SK-N-SH (cell line): ENCODE measurements around the gene KRT78. TPM values are rescaled to one million over a fixed set of nuclear protein-coding genes. Genes with fewer than 3 reads are reported as not detected.

ENCODE experiments used
- CTCF ChIA-PET: fragments of 300-600, 350-600 bp; formaldehyde crosslinking; extraction: SDS; loops from one replicate; lab custom pipeline; 2021; lab: Yijun Ruan, JAX
- POLR2A ChIA-PET: fragments of 350-600 bp; sonication (Branson Sonifier 250); formaldehyde crosslinking; extraction: SDS; loops from one replicate; lab custom pipeline; 2020; ENCODE audit warnings: antibody characterized with exemption, inconsistent platforms; lab: Yijun Ruan, JAX
- DNase-seq: peaks from one replicate; pipeline ENCODE4 v3.0.0; 2012
- H2AFZ ChIP-seq: fragments of 200-600 bp; sonication (generic); 2 replicates; pipeline ENCODE4 v1.8.1; 2016; ENCODE audit warnings: antibody characterized with exemption, mild to moderate bottlenecking, low read depth
- H3F3A ChIP-seq: fragments of 200-600 bp; sonication (generic); replicated peaks from 2 replicates; pipeline ENCODE3; 2016; ENCODE audit warnings: antibody characterized with exemption, mild to moderate bottlenecking; ENCODE audit not compliant: insufficient read depth
- H3K27ac ChIP-seq, 2 experiments: fragments of 200-500 bp in 1 of 2; fragments of 200-600 bp in 1 of 2; sonication (Bioruptor generic) in 1 of 2; sonication (generic), shearing (Covaris generic) in 1 of 2; 2 replicates each; pipeline versions ENCODE4 v1.5.1 to v1.6.1; 2014 to 2016; ENCODE audit warnings: low read depth in 2 of 2, inconsistent platforms in 1 of 2, low read length in 1 of 2, mild to moderate bottlenecking in 1 of 2, mixed read lengths in 1 of 2
- H3K27me3 ChIP-seq: fragments of 200-600 bp; sonication (generic), shearing (Covaris generic); 2 replicates; pipeline ENCODE4 v1.6.1; 2016; ENCODE audit warnings: mixed run types; ENCODE audit not compliant: insufficient read depth
- H3K36me3 ChIP-seq, 2 experiments: fragments of 200-500 bp in 1 of 2; fragments of 200-600 bp in 1 of 2; sonication (Bioruptor generic) in 1 of 2; sonication (generic) in 1 of 2; replicated peaks in 1 of 2; 2 replicates each; pipeline versions ENCODE3 to v1.5.1; 2014 to 2016; ENCODE audit warnings: low read length in 1 of 2, mild to moderate bottlenecking in 1 of 2; ENCODE audit not compliant: insufficient read depth in 2 of 2, control insufficient read depth in 1 of 2
- H3K4me1 ChIP-seq, 2 experiments: fragments of 200-500 bp in 1 of 2; fragments of 200-600 bp in 1 of 2; sonication (Bioruptor generic) in 1 of 2; sonication (generic), shearing (Covaris generic) in 1 of 2; 2 replicates each; pipeline versions ENCODE4 v1.5.1 to v1.6.1; 2014 to 2016; ENCODE audit warnings: low read depth in 1 of 2, low read length in 1 of 2, mixed run types in 1 of 2; ENCODE audit not compliant: insufficient read depth in 2 of 2, control insufficient read depth in 1 of 2
- H3K4me2 ChIP-seq: fragments of 200-600 bp; sonication (generic), shearing (Covaris generic); 2 replicates; pipeline ENCODE4 v1.6.1; 2017; ENCODE audit warnings: mixed run types
- H3K4me3 ChIP-seq, 2 experiments: fragments of 200-500 bp in 1 of 2; fragments of 200-600 bp in 1 of 2; sonication (Bioruptor generic) in 1 of 2; sonication (generic), shearing (Covaris generic) in 1 of 2; 2 replicates each; pipeline versions ENCODE4 v1.5.1 to v1.8.1; 2014 to 2016; ENCODE audit warnings: low read depth in 2 of 2, inconsistent platforms in 1 of 2, low read length in 1 of 2, mild to moderate bottlenecking in 1 of 2, mixed read lengths in 1 of 2, moderate library complexity in 1 of 2
- H3K79me2 ChIP-seq: fragments of 200-600 bp; sonication (generic); 2 replicates; pipeline ENCODE4 v1.8.1; 2017; ENCODE audit warnings: mild to moderate bottlenecking; ENCODE audit not compliant: insufficient read depth
- H3K9ac ChIP-seq: fragments of 200-600 bp; sonication (generic); 2 replicates; pipeline ENCODE4 v1.6.1; 2017; ENCODE audit warnings: mixed run types
- H3K9me2 ChIP-seq: fragments of 200-600 bp; sonication (generic); 2 replicates; pipeline ENCODE4 v1.6.1; 2017; ENCODE audit warnings: mixed run types
- H3K9me3 ChIP-seq: fragments of 200-600 bp; sonication (generic); 2 replicates; pipeline ENCODE4 v1.6.1; 2017; ENCODE audit warnings: mixed run types, mild to moderate bottlenecking, moderate library complexity
- H4K20me1 ChIP-seq: fragments of 200-600 bp; sonication (generic); 2 replicates; pipeline ENCODE4 v1.6.1; 2017; ENCODE audit warnings: mild to moderate bottlenecking, mixed run types; ENCODE audit not compliant: insufficient read depth
- ELF1 ChIP-seq: IDR thresholded peaks from 2 replicates; pipeline ENCODE4 v1.4.0; 2012
- FOSL2 ChIP-seq: IDR thresholded peaks from 2 replicates; pipeline ENCODE4 v1.4.0; 2012; ENCODE audit warnings: low read depth, mild to moderate bottlenecking, moderate library complexity, borderline replicate concordance
- GABPA ChIP-seq: IDR thresholded peaks from 2 replicates; pipeline ENCODE4 v1.4.0; 2012; ENCODE audit warnings: low read depth, mild to moderate bottlenecking
- GATA2 ChIP-seq: sonication (generic); formaldehyde crosslinking; IDR thresholded peaks from 2 replicates; pipeline ENCODE4 v1.5.0; 2020; ENCODE audit warnings: mild to moderate bottlenecking, missing genetic modification reagents
- JUND ChIP-seq: IDR thresholded peaks from 2 replicates; pipeline ENCODE4 v1.4.0; 2012
- MXI1 ChIP-seq: IDR thresholded peaks from 2 replicates; pipeline ENCODE4 v1.6.1; 2012; ENCODE audit warnings: mild to moderate bottlenecking, low read depth, low read length, improper control_type of control experiment
- RAD21 ChIP-seq: IDR thresholded peaks from 2 replicates; pipeline ENCODE4 v1.6.1; 2012; ENCODE audit warnings: mild to moderate bottlenecking, low read length
- RCOR1 ChIP-seq: fragments of 150-350 bp; IDR thresholded peaks from 2 replicates; pipeline ENCODE4 v1.6.1; 2017; ENCODE audit warnings: antibody characterized with exemption, low read length
- RFX5 ChIP-seq: IDR thresholded peaks from 2 replicates; pipeline ENCODE4 v1.6.1; 2012; ENCODE audit warnings: mild to moderate bottlenecking, improper control_type of control experiment, low read length
- RXRA ChIP-seq: IDR thresholded peaks from 2 replicates; pipeline ENCODE4 v1.4.0; 2012; ENCODE audit warnings: low read depth, mild to moderate bottlenecking, borderline replicate concordance
- TCF12 ChIP-seq: IDR thresholded peaks from 2 replicates; pipeline ENCODE4 v1.4.0; 2012
- YY1 ChIP-seq: IDR thresholded peaks from 2 replicates; pipeline ENCODE4 v1.4.0; 2012; ENCODE audit warnings: low read depth, mild to moderate bottlenecking
- WGBS: methylation state at CpG from one replicate; pipeline ENCODE4 v1.1.6; 2017; ENCODE audit warnings: low lambda C conversion rate; 5-methylcytosine and 5-hydroxymethylcytosine counted together
- polyA plus RNA-seq, 3 experiments: library from polyadenylated mRNA; depleted of rRNA; stranded (reverse); fragments of >200 nt; gene quantifications; 2 replicates each; pipeline ENCODE4 v1.2.3, GENCODE V29; 2012
- TF ChIP-seq, protein P1 (sequence below): IDR thresholded peaks from 2 replicates; pipeline ENCODE4; 2012
- TF ChIP-seq, protein P2 (sequence below): fragments of 150-350 bp; IDR thresholded peaks from 2 replicates; pipeline ENCODE4 v1.6.1; 2017; ENCODE audit warnings: antibody characterized with exemption, low read length, low read depth, borderline replicate concordance
- TF ChIP-seq, protein P3 (sequence below): fragments of 150-350 bp; IDR thresholded peaks from 2 replicates; pipeline ENCODE4 v1.6.1; 2016; ENCODE audit warnings: mild to moderate bottlenecking, low read depth, low read length
- TF ChIP-seq, protein P4 (sequence below): IDR thresholded peaks from 2 replicates; pipeline ENCODE4 v1.6.1; 2012; ENCODE audit warnings: mild to moderate bottlenecking, low read depth, low read length, moderate library complexity
- TF ChIP-seq, protein P5 (sequence below): fragments of 200-600 bp; sonication (generic); IDR thresholded peaks from 2 replicates; pipeline ENCODE4 v1.6.1; 2017; ENCODE audit warnings: antibody characterized with exemption, mild to moderate bottlenecking, moderate library complexity

Gene KRT78
- polyA plus RNA-seq, 1 of the 3 experiments (the other 2 are of a cell fraction), result not detected

DNA sequence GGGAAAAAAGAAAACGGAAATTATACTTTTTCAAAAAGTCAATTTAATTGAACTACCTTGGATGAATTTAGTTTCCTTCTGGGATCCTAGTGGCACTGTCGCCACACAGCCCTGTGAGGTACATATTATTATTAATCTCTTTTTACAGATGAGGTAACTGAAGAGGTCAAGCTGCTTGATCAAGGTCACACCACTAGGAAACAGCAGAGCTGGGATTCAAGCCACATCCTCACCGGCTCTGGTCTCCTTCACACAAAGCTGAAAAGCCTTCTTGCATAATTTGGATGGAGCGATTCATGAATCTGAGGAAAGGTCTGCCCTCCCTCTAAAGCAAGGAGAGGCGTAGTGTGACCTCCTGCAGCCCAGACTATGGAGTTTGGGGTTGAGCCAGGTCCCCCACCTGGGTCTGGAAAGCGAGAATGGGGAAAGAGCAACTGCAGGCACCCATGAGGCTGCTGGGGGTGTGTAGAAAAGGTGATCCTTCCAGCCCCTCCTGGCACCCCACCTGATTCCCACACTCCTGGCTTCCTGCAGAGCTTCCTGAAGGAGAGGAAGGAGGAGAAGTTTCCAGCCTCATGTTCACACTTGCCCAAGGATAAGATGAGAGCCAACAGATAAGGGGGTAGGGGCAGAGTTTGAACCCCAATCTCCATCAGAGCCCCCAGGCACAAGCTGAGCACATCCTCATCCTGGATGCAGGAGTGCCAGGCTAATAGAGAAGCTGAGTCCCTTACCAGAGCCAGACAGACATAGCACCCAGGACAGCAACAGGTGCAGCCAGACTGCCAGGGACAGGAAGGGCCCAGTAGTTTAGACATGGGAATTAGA, 10.8 kb downstream of the KRT78 start:
- H3K27ac ChIP-seq, result no peak overlapping the region
- peaks cover 7% of the 10 kb centered on the region; the same call in 1 of the 2 replicates for H3K27me3 ChIP-seq
- no peaks in the 10 kb centered on the region for H3K36me3 ChIP-seq
- ChIA-PET POLR2A (no interaction called here), CTCF (interaction anchor here (1.0 to 1.5 kb wide), 3 partner anchors 42 to 466 kb away, joined by 3 to 4 read pairs (median 4); no protein-coding TSS in a partner anchor)
- no peak overlapping the region for H3K4me2 ChIP-seq
- WGBS, result 44% methylated on average over 5 of the region's 6 CpGs
- DNase-seq, result no peak
- H3K4me1 ChIP-seq, result peaks cover 0 to 9% of the 10 kb centered on the region in 2 experiments; a peak in 1 of 4 replicates
- H3K79me2 ChIP-seq, result no peaks in the 10 kb centered on the region
- H3K9ac ChIP-seq, result no peak overlapping the region
- no peaks in the 10 kb centered on the region for H3F3A ChIP-seq
- H4K20me1 ChIP-seq, result no peaks in the 10 kb centered on the region
- no peak overlapping the region for H3K4me3 ChIP-seq
- no peaks in the 10 kb centered on the region for H3K9me2 ChIP-seq
- no peaks in the 10 kb centered on the region for H3K9me3 ChIP-seq
- H2AFZ ChIP-seq, result no peak overlapping the region
- no peak for TF ChIP-seq GABPA
- TF ChIP-seq, protein P1, sequence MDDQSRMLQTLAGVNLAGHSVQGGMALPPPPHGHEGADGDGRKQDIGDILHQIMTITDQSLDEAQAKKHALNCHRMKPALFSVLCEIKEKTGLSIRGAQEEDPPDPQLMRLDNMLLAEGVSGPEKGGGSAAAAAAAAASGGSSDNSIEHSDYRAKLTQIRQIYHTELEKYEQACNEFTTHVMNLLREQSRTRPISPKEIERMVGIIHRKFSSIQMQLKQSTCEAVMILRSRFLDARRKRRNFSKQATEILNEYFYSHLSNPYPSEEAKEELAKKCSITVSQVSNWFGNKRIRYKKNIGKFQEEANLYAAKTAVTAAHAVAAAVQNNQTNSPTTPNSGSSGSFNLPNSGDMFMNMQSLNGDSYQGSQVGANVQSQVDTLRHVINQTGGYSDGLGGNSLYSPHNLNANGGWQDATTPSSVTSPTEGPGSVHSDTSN, result no peak
- no peak for TF ChIP-seq RAD21
- no peak for TF ChIP-seq RXRA
- TF ChIP-seq ELF1, result no peak
- no peak for TF ChIP-seq GATA2 (CRISPR knock-in tag)
- TF ChIP-seq RFX5, result no peak
- TF ChIP-seq, protein P2, sequence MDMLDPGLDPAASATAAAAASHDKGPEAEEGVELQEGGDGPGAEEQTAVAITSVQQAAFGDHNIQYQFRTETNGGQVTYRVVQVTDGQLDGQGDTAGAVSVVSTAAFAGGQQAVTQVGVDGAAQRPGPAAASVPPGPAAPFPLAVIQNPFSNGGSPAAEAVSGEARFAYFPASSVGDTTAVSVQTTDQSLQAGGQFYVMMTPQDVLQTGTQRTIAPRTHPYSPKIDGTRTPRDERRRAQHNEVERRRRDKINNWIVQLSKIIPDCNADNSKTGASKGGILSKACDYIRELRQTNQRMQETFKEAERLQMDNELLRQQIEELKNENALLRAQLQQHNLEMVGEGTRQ, result no peak
- TF ChIP-seq, protein P3, sequence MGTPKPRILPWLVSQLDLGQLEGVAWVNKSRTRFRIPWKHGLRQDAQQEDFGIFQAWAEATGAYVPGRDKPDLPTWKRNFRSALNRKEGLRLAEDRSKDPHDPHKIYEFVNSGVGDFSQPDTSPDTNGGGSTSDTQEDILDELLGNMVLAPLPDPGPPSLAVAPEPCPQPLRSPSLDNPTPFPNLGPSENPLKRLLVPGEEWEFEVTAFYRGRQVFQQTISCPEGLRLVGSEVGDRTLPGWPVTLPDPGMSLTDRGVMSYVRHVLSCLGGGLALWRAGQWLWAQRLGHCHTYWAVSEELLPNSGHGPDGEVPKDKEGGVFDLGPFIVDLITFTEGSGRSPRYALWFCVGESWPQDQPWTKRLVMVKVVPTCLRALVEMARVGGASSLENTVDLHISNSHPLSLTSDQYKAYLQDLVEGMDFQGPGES, result no peak
- TF ChIP-seq, protein P4, sequence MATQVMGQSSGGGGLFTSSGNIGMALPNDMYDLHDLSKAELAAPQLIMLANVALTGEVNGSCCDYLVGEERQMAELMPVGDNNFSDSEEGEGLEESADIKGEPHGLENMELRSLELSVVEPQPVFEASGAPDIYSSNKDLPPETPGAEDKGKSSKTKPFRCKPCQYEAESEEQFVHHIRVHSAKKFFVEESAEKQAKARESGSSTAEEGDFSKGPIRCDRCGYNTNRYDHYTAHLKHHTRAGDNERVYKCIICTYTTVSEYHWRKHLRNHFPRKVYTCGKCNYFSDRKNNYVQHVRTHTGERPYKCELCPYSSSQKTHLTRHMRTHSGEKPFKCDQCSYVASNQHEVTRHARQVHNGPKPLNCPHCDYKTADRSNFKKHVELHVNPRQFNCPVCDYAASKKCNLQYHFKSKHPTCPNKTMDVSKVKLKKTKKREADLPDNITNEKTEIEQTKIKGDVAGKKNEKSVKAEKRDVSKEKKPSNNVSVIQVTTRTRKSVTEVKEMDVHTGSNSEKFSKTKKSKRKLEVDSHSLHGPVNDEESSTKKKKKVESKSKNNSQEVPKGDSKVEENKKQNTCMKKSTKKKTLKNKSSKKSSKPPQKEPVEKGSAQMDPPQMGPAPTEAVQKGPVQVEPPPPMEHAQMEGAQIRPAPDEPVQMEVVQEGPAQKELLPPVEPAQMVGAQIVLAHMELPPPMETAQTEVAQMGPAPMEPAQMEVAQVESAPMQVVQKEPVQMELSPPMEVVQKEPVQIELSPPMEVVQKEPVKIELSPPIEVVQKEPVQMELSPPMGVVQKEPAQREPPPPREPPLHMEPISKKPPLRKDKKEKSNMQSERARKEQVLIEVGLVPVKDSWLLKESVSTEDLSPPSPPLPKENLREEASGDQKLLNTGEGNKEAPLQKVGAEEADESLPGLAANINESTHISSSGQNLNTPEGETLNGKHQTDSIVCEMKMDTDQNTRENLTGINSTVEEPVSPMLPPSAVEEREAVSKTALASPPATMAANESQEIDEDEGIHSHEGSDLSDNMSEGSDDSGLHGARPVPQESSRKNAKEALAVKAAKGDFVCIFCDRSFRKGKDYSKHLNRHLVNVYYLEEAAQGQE, result no peak
- TF ChIP-seq, protein P5, sequence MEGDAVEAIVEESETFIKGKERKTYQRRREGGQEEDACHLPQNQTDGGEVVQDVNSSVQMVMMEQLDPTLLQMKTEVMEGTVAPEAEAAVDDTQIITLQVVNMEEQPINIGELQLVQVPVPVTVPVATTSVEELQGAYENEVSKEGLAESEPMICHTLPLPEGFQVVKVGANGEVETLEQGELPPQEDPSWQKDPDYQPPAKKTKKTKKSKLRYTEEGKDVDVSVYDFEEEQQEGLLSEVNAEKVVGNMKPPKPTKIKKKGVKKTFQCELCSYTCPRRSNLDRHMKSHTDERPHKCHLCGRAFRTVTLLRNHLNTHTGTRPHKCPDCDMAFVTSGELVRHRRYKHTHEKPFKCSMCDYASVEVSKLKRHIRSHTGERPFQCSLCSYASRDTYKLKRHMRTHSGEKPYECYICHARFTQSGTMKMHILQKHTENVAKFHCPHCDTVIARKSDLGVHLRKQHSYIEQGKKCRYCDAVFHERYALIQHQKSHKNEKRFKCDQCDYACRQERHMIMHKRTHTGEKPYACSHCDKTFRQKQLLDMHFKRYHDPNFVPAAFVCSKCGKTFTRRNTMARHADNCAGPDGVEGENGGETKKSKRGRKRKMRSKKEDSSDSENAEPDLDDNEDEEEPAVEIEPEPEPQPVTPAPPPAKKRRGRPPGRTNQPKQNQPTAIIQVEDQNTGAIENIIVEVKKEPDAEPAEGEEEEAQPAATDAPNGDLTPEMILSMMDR, result no peak
- TF ChIP-seq TCF12, result no peak
- TF ChIP-seq RCOR1, result no peak
- no peak for TF ChIP-seq JUND
- no peak for TF ChIP-seq MXI1
- no peak for TF ChIP-seq FOSL2
- TF ChIP-seq YY1, result no peak
